Gastroesophageal sphincter (tissue), 3 donors: ENCODE data around the gene CALML5.

Source experiments
- EP300 ChIP-seq: sonication (generic); formaldehyde crosslinking; IDR thresholded peaks from one replicate; pipeline ENCODE4 v1.6.1; 2017; ENCODE audit warnings: antibody characterized with exemption, mild to moderate bottlenecking
- TF ChIP-seq, protein P1 (sequence below), 4 experiments: fragments of 200-600 bp in 2 of 4; fragments of 450-650 bp in 2 of 4; sonication (generic) in 1 of 4; IDR thresholded peaks; one replicate each; pipeline ENCODE4 v1.5.1; 2017 to 2019; ENCODE audit warnings: antibody characterized with exemption in 4 of 4, mild to moderate bottlenecking in 2 of 4, moderate library complexity in 2 of 4

DNA sequence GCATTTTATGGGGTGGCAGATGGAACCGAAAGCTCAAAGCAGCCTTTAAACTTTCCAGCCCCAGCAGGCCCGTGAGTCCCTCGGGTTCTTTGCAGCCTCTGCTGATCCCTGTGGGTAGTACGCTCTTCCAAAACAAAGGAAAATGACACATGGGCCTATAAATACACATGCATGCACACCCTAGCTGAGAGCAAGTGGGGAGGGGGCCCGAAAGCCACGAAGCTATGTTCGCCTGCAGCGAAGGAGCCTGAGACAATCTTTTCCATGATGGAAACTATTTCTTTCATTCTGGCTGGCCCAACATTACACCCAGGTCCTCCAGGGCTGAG, 32.2 kb downstream of the CALML5 start:
- TF ChIP-seq, protein P1, sequence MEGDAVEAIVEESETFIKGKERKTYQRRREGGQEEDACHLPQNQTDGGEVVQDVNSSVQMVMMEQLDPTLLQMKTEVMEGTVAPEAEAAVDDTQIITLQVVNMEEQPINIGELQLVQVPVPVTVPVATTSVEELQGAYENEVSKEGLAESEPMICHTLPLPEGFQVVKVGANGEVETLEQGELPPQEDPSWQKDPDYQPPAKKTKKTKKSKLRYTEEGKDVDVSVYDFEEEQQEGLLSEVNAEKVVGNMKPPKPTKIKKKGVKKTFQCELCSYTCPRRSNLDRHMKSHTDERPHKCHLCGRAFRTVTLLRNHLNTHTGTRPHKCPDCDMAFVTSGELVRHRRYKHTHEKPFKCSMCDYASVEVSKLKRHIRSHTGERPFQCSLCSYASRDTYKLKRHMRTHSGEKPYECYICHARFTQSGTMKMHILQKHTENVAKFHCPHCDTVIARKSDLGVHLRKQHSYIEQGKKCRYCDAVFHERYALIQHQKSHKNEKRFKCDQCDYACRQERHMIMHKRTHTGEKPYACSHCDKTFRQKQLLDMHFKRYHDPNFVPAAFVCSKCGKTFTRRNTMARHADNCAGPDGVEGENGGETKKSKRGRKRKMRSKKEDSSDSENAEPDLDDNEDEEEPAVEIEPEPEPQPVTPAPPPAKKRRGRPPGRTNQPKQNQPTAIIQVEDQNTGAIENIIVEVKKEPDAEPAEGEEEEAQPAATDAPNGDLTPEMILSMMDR (IDR thresholded peaks at IDR 0.05) = no peak
- no peak for TF ChIP-seq EP300
